WI38 (cell line): ENCODE results near the gene TARDBP.
"Not testable (repeated sequence)": the region's sequence is repeated elsewhere in the genome, so short reads cannot be mapped to it uniquely, and the experiment has no call there.

Source experiments
- H3K4me3 ChIP-seq: 2 replicates; pipeline ENCODE4 v1.5.1; 2011; ENCODE audit warnings: low read depth, mild to moderate bottlenecking, control low read depth, low read length
- CTCF ChIP-seq: IDR thresholded peaks from 2 replicates; pipeline ENCODE4 v1.5.1; 2012; ENCODE audit warnings: low read depth, mild to moderate bottlenecking, control low read depth, low read length

The TARDBP gene

DNA sequence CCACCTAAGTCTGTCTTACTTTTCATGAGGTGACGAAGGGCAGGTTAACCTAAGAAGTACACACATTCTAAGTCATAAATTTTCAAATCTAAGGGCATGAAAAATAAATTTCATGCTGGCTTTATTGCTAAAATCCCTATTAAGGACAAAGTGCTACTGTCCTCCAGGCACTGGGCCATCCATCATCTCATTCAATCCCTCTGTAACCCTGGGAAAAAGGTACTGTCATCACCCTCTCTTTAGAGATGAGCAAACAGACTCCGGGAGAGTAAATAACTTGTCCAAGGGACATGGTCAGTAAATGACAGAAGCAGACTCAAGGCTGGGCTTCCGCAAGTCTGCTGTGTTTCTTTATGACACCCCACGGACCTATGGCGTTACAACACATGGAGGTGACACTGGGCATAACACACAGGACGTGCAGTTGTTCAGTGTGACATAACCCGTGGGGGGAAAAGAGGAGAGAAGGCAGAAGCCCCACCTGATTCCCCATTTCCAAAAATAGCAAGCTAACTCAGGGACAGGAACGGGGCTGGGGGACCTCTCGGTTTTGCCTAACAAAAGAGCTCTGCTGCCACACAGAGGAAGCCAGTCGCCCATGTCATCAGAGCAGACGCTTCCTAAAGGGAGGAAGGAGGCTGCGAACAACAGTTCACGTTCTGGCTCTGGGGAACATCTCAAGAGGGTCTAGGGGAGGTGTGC, 59.9 kb downstream of the TARDBP start:
- no peak overlapping the region for H3K4me3 ChIP-seq
- TF ChIP-seq CTCF = no peak

GRCh38 chr1:11073398-11073797, 60.9 kb downstream of the TARDBP start:
- H3K4me3 ChIP-seq = not testable (repeated sequence)
